ENCODE results near the gene DOCK9. TPM values are rescaled to one million over a fixed set of nuclear protein-coding genes. Genes with fewer than 3 reads are reported as not detected.
A peak's percentile ranks its signal among the peaks of the same experiment; 100 is the strongest.

DOCK9 gene
- total RNA-seq, 1 donor from 2014 or later, result 56.3 TPM

DNA sequence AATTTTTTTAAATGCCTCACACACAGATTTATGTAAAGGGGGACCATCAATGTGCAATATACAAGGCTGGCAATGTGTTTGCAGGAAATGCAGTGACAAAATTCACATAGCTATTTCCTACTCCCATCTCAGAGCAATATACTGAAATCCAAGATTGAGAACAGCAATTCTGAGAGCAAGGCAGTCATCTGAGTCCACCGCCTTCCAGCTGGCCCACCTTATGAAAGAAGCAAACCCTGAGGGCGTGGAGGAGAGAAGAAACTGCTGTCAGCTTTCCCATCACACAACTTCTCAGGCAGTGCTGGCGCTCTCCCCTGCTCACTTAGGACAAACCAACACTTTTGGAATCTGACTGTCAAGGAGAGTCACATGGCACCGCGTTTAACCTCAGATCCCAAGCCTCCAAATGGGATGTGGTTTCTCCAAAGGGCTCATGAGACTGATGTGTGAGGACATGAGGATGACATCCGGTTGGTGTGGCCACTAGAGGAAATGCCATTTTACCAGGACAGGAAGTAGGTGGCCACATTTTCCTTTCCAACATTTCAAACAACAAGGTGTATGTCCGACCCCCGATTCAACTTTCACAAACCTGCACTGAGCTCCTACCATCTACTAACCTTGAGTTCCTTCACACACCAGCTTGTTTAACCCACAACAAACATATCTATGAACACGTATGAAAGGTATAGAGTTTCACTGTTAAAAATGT, 3.7 kb upstream of the DOCK9 start:
- TF ChIP-seq, protein P1, sequence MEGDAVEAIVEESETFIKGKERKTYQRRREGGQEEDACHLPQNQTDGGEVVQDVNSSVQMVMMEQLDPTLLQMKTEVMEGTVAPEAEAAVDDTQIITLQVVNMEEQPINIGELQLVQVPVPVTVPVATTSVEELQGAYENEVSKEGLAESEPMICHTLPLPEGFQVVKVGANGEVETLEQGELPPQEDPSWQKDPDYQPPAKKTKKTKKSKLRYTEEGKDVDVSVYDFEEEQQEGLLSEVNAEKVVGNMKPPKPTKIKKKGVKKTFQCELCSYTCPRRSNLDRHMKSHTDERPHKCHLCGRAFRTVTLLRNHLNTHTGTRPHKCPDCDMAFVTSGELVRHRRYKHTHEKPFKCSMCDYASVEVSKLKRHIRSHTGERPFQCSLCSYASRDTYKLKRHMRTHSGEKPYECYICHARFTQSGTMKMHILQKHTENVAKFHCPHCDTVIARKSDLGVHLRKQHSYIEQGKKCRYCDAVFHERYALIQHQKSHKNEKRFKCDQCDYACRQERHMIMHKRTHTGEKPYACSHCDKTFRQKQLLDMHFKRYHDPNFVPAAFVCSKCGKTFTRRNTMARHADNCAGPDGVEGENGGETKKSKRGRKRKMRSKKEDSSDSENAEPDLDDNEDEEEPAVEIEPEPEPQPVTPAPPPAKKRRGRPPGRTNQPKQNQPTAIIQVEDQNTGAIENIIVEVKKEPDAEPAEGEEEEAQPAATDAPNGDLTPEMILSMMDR (IDR thresholded peaks at IDR 0.05; ENCODE audit: insufficient read depth, low read depth, low read length), result no peak
- no peak for TF ChIP-seq EZH2 (IDR thresholded peaks at IDR 0.05; ENCODE audit: insufficient read depth, low read length)

GRCh38 chr13:98979012-98979660, 1.3 kb upstream of the DOCK9 start:
- peaks cover 30% of the 10 kb centered on the region for H3K4me1 ChIP-seq (ENCODE audit: insufficient read depth, low read length)
- FAIRE-seq (no peak), DNase-seq (ENCODE audit: low read depth) (no peak)
- no peak overlapping the region for H3K4me2 ChIP-seq (ENCODE audit: low read length)
- H3K4me3 ChIP-seq (ENCODE audit: insufficient read depth, low read depth, low read length), result no peak overlapping the region
- TF ChIP-seq EZH2 (IDR thresholded peaks at IDR 0.05; ENCODE audit: insufficient read depth, low read length), result no peak
- TF ChIP-seq, protein P1 (IDR thresholded peaks at IDR 0.05; ENCODE audit: insufficient read depth, low read depth, low read length), result no peak
- H3K4me3 Mint-ChIP-seq (ENCODE audit: unreplicated experiment), result no peak overlapping the region
- no peaks in the 10 kb centered on the region for H3K36me3 Mint-ChIP-seq (ENCODE audit: low read depth, unreplicated experiment)
- no peaks in the 10 kb centered on the region for H3K36me3 ChIP-seq (ENCODE audit: insufficient read depth, low read length)
- H3K27ac Mint-ChIP-seq (ENCODE audit: unreplicated experiment), result peak overlapping the region; percentile 83
- H3K9ac ChIP-seq (ENCODE audit: low read length), result peak overlapping the region; percentile 51
- H3K9me3 ChIP-seq (ENCODE audit: insufficient read depth, low read depth, low read length), result no peaks in the 10 kb centered on the region
- peak overlapping the region; percentile 74 for H3K27ac ChIP-seq (ENCODE audit: low read depth, low read length)
- no peaks in the 10 kb centered on the region for H3K27me3 ChIP-seq (ENCODE audit: insufficient read depth, low read length)
- H3K79me2 ChIP-seq (ENCODE audit: insufficient read depth, low read length), result peaks cover 9% of the 10 kb centered on the region
- H4K20me1 ChIP-seq (ENCODE audit: insufficient read depth, low read length), result no peaks in the 10 kb centered on the region
- H2AFZ ChIP-seq (ENCODE audit: low read depth, low read length), result no peak overlapping the region
- H3K9me3 Mint-ChIP-seq (ENCODE audit: unreplicated experiment), result no peaks in the 10 kb centered on the region
- H3K4me1 Mint-ChIP-seq (ENCODE audit: low read depth, unreplicated experiment), result peaks cover 43% of the 10 kb centered on the region
- no peaks in the 10 kb centered on the region for H3K27me3 Mint-ChIP-seq (ENCODE audit: low read depth, unreplicated experiment)

More for the DNA sequence above, 3.7 kb upstream of the DOCK9 start:
- Mint-ChIP-seq H3K27ac (ENCODE audit: unreplicated experiment) (no peak overlapping the region), H3K4me1 (ENCODE audit: low read depth, unreplicated experiment) (peaks cover 32% of the 10 kb centered on the region), H3K4me3 (ENCODE audit: unreplicated experiment) (no peak overlapping the region), H3K36me3 (ENCODE audit: low read depth, unreplicated experiment) (no peaks in the 10 kb centered on the region), H3K9me3 (ENCODE audit: unreplicated experiment) (no peaks in the 10 kb centered on the region), H3K27me3 (ENCODE audit: low read depth, unreplicated experiment) (no peaks in the 10 kb centered on the region)
- Histone ChIP-seq H3K27ac (ENCODE audit: low read depth, low read length) (no peak overlapping the region), H3K36me3 (ENCODE audit: insufficient read depth, low read length) (no peaks in the 10 kb centered on the region), H4K20me1 (ENCODE audit: insufficient read depth, low read length) (no peaks in the 10 kb centered on the region), H3K4me1 (ENCODE audit: insufficient read depth, low read length) (peaks cover 22% of the 10 kb centered on the region), H3K4me2 (ENCODE audit: low read length) (no peak overlapping the region), H3K9me3 (ENCODE audit: insufficient read depth, low read depth, low read length) (no peaks in the 10 kb centered on the region), H3K9ac (ENCODE audit: low read length) (no peak overlapping the region), H3K4me3 (ENCODE audit: insufficient read depth, low read depth, low read length) (no peak overlapping the region), H2AFZ (ENCODE audit: low read depth, low read length) (no peak overlapping the region), H3K79me2 (ENCODE audit: insufficient read depth, low read length) (no peaks in the 10 kb centered on the region), H3K27me3 (ENCODE audit: insufficient read depth, low read length) (no peaks in the 10 kb centered on the region)
- FAIRE-seq (no peak), DNase-seq (ENCODE audit: low read depth) (no peak)

DNA sequence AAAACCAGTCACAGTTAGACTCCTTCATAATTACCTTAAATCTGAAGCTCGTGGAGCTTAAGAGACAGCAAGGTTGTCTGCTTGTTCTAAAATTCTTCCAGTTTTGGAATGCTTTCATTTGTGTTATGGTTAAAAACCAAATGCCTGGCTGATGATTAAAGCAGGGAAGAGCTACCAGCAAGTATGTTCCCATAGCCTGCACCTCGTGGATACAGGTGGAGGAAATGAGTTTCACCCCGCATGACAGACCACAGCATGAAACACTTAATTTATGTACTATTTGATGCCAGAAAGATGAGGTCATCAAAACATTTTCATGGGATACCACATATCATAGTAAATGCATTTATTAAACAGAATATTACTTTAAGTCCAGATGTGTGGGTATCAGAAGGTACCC, 416 bp upstream of the DOCK9 start:
- Histone ChIP-seq H3K27ac (ENCODE audit: low read depth, low read length) (peak overlapping the region; percentile 82), H3K9ac (ENCODE audit: low read length) (peak overlapping the region; percentile 84)

More for the DNA sequence above, 416 bp upstream of the DOCK9 start:
- peaks cover 11% of the 10 kb centered on the region for H3K79me2 ChIP-seq (ENCODE audit: insufficient read depth, low read length)
- no peaks in the 10 kb centered on the region for H3K36me3 ChIP-seq (ENCODE audit: insufficient read depth, low read length)
- peaks cover 34% of the 10 kb centered on the region for H3K4me1 ChIP-seq (ENCODE audit: insufficient read depth, low read length)
- H3K4me3 ChIP-seq (ENCODE audit: insufficient read depth, low read depth, low read length), result peak overlapping the region; percentile 62
- no peaks in the 10 kb centered on the region for H4K20me1 ChIP-seq (ENCODE audit: insufficient read depth, low read length)
- Mint-ChIP-seq H3K4me1 (ENCODE audit: low read depth, unreplicated experiment) (peaks cover 49% of the 10 kb centered on the region), H3K4me3 (ENCODE audit: unreplicated experiment) (peak overlapping the region; percentile 74), H3K9me3 (ENCODE audit: unreplicated experiment) (no peaks in the 10 kb centered on the region), H3K27ac (ENCODE audit: unreplicated experiment) (peak overlapping the region; percentile 83), H3K36me3 (ENCODE audit: low read depth, unreplicated experiment) (no peaks in the 10 kb centered on the region), H3K27me3 (ENCODE audit: low read depth, unreplicated experiment) (no peaks in the 10 kb centered on the region)
- H3K4me2 ChIP-seq (ENCODE audit: low read length), result peak overlapping the region; percentile 92
- TF ChIP-seq, protein P1 (IDR thresholded peaks at IDR 0.05; ENCODE audit: insufficient read depth, low read depth, low read length), result no peak
- TF ChIP-seq EZH2 (IDR thresholded peaks at IDR 0.05; ENCODE audit: insufficient read depth, low read length), result no peak
- DNase-seq (ENCODE audit: low read depth) (peak; percentile 97), FAIRE-seq (peak; percentile 76)
- no peaks in the 10 kb centered on the region for H3K27me3 ChIP-seq (ENCODE audit: insufficient read depth, low read length)
- H2AFZ ChIP-seq (ENCODE audit: low read depth, low read length), result peak overlapping the region; percentile 44
- H3K9me3 ChIP-seq (ENCODE audit: insufficient read depth, low read depth, low read length), result no peaks in the 10 kb centered on the region
